ENCODE results near the gene TMEM269.

GRCh38 chr1:42838482-42839190 is 53.8 kb downstream of the TMEM269 start:
- TF ChIP-seq, protein P1, sequence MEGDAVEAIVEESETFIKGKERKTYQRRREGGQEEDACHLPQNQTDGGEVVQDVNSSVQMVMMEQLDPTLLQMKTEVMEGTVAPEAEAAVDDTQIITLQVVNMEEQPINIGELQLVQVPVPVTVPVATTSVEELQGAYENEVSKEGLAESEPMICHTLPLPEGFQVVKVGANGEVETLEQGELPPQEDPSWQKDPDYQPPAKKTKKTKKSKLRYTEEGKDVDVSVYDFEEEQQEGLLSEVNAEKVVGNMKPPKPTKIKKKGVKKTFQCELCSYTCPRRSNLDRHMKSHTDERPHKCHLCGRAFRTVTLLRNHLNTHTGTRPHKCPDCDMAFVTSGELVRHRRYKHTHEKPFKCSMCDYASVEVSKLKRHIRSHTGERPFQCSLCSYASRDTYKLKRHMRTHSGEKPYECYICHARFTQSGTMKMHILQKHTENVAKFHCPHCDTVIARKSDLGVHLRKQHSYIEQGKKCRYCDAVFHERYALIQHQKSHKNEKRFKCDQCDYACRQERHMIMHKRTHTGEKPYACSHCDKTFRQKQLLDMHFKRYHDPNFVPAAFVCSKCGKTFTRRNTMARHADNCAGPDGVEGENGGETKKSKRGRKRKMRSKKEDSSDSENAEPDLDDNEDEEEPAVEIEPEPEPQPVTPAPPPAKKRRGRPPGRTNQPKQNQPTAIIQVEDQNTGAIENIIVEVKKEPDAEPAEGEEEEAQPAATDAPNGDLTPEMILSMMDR (IDR thresholded peaks at IDR 0.05) = no peak
- no peak for TF ChIP-seq POLR2A (IDR thresholded peaks at IDR 0.05)

Data from breast epithelium (tissue), 3 donors.